Measurements from ENCODE around the gene RYR2. TPM values are rescaled to one million over a fixed set of nuclear protein-coding genes. Genes with fewer than 3 reads are reported as not detected.

Gene RYR2
- total and polyA plus RNA-seq, 12 donors: 43.1 to 1,252 (median 872) TPM

GRCh38 chr1:237152506-237153335 is 110.7 kb downstream of the RYR2 start:
- 71 to 72% methylated on average over 5 of the region's 5 CpGs for WGBS, 2 donors
- Histone ChIP-seq H3K4me3 (no peak overlapping the region), H3K9me3 (no peaks in the 10 kb centered on the region), H3K36me3 (no peaks in the 10 kb centered on the region), H3K27ac (no peak overlapping the region), H3K4me1 (peaks cover 0 to 92% (median 39%) of the 10 kb centered on the region in 9 donors), H3K27me3 (no peaks in the 10 kb centered on the region)
- intact Hi-C loops (cut with DNase I): no loop called here
- ATAC-seq (no peak), DNase-seq (no peak)
- TF ChIP-seq, protein P1, sequence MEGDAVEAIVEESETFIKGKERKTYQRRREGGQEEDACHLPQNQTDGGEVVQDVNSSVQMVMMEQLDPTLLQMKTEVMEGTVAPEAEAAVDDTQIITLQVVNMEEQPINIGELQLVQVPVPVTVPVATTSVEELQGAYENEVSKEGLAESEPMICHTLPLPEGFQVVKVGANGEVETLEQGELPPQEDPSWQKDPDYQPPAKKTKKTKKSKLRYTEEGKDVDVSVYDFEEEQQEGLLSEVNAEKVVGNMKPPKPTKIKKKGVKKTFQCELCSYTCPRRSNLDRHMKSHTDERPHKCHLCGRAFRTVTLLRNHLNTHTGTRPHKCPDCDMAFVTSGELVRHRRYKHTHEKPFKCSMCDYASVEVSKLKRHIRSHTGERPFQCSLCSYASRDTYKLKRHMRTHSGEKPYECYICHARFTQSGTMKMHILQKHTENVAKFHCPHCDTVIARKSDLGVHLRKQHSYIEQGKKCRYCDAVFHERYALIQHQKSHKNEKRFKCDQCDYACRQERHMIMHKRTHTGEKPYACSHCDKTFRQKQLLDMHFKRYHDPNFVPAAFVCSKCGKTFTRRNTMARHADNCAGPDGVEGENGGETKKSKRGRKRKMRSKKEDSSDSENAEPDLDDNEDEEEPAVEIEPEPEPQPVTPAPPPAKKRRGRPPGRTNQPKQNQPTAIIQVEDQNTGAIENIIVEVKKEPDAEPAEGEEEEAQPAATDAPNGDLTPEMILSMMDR (IDR thresholded peaks at IDR 0.05): no peak

- no peaks in the 10 kb centered on the region for H3K9me3 ChIP-seq
- peak overlapping the region in 2 of 10 donors; percentile 8 to 29 for H3K27ac ChIP-seq
- H3K4me3 ChIP-seq: no peak overlapping the region
- ATAC-seq (peak in 5 of 8 donors; percentile 27 to 71 (median 35)), DNase-seq (no peak)
- peaks cover 0 to 93% (median 38%) of the 10 kb centered on the region in 9 donors for H3K4me1 ChIP-seq
- TF ChIP-seq, protein P1 (IDR thresholded peaks at IDR 0.05): no peak
- intact Hi-C loops (cut with DNase I): no loop called here
- 27 to 38% methylated on average over 5 of the region's 5 CpGs for WGBS, 2 donors
- no peaks in the 10 kb centered on the region for H3K36me3 ChIP-seq
- no peaks in the 10 kb centered on the region for H3K27me3 ChIP-seq
These were observed 112.2 kb downstream of the RYR2 start for GRCh38 chr1:237154157-237154556.

- Histone ChIP-seq H3K27me3 (no peaks in the 10 kb centered on the region), H3K4me1 (peaks cover 2 to 84% (median 30%) of the 10 kb centered on the region in 9 donors), H3K4me3 (no peak overlapping the region), H3K36me3 (no peaks in the 10 kb centered on the region), H3K9me3 (no peaks in the 10 kb centered on the region), H3K27ac (peak overlapping the region in 2 of 10 donors; percentile 4 to 22)
- peak in 1 of 2 donors; percentile 33 for DNase-seq
- TF ChIP-seq, protein P1 (IDR thresholded peaks at IDR 0.05): no peak
- peak in 7 of 8 donors; percentile 18 to 67 (median 51) for ATAC-seq
- WGBS, 2 donors: 54 to 60% methylated on average over 8 of the region's 8 CpGs
- intact Hi-C loops (cut with DNase I): no loop called here
These were observed 122.7 kb downstream of the RYR2 start for GRCh38 chr1:237164406-237165352.

- H3K4me3 ChIP-seq: no peak overlapping the region
- DNase-seq (no peak), ATAC-seq (no peak)
- 18 to 46% methylated on average over 1 of the region's 1 CpG for WGBS, 2 donors
- TF ChIP-seq, protein P1 (IDR thresholded peaks at IDR 0.05): no peak
- H3K4me1 ChIP-seq: peaks cover 2 to 97% (median 39%) of the 10 kb centered on the region in 9 donors
- H3K27ac ChIP-seq: peak overlapping the region in 1 of 10 donors; percentile 21
- no peaks in the 10 kb centered on the region for H3K27me3 ChIP-seq
- intact Hi-C loops (cut with DNase I): no loop called here
- H3K9me3 ChIP-seq: no peaks in the 10 kb centered on the region
- no peaks in the 10 kb centered on the region for H3K36me3 ChIP-seq
These were observed 124.1 kb downstream of the RYR2 start for GRCh38 chr1:237166086-237166485.
